CMK (cell line): Measurements from ENCODE around the gene LAD1.

Source experiments
- DNase-seq: peaks from one replicate; pipeline ENCODE4 v3.0.0-alpha.2; 2010; ENCODE audit warnings: low read depth

LAD1 gene

GRCh38 chr1:201347498-201348210, 51.5 kb downstream of the LAD1 start:
- DNase-seq, result no peak

GRCh38 chr1:201346987-201347386, 52.1 kb downstream of the LAD1 start:
- DNase-seq, result no peak

GRCh38 chr1:201346337-201346939, 52.7 kb downstream of the LAD1 start:
- DNase-seq, result no peak

GRCh38 chr1:201345081-201345355, 54.1 kb downstream of the LAD1 start:
- no peak for DNase-seq

- no peak for DNase-seq
These were observed 54.7 kb downstream of the LAD1 start for GRCh38 chr1:201344206-201345080.

- DNase-seq, result no peak
These were observed 57.7 kb downstream of the LAD1 start for GRCh38 chr1:201341377-201341776.

- no peak for DNase-seq
These were observed 62.2 kb downstream of the LAD1 start for GRCh38 chr1:201336711-201337450.

- no peak for DNase-seq
These were observed 63.2 kb downstream of the LAD1 start for GRCh38 chr1:201335901-201336300.

GRCh38 chr1:201335174-201335870, 63.8 kb downstream of the LAD1 start:
- no peak for DNase-seq

GRCh38 chr1:201334325-201335173, 64.6 kb downstream of the LAD1 start:
- no peak for DNase-seq

- no peak for DNase-seq
These were observed 66.3 kb downstream of the LAD1 start for GRCh38 chr1:201332616-201333335.

GRCh38 chr1:201332021-201332420, 67.1 kb downstream of the LAD1 start:
- no peak for DNase-seq

- no peak for DNase-seq
These were observed 68.0 kb downstream of the LAD1 start for GRCh38 chr1:201331166-201331565.
